Kidney (tissue), 14 donors: ENCODE data around the gene CAPS. TPM values are rescaled to one million over a fixed set of nuclear protein-coding genes. Genes with fewer than 3 reads are reported as not detected.

Experiments used
- DNase-seq, 5 donors: peaks; one replicate each; pipeline ENCODE4 v3.0.0-alpha.2; 2013 to 2020
- FAIRE-seq: peaks from 2 replicates; lab custom pipeline; 2012; peaks lifted over from hg19 to GRCh38; lab: Jason Lieb, UNC
- H3K27ac ChIP-seq, 2 donors: one replicate each; pipeline ENCODE4 v1.7.0; 2013; ENCODE audit warnings: low read depth in 2 of 2, low read length in 2 of 2, inconsistent platforms in 1 of 2
- H3K27me3 ChIP-seq: one replicate; pipeline ENCODE4 v1.7.1; 2013; ENCODE audit warnings: low read length, inconsistent platforms; ENCODE audit not compliant: control insufficient read depth, insufficient read depth
- H3K36me3 ChIP-seq, 3 donors: one replicate each; pipeline versions ENCODE4 v1.7.0 to v1.7.1; 2013; ENCODE audit warnings: low read length in 3 of 3, control low read depth in 1 of 3, inconsistent platforms in 1 of 3; ENCODE audit not compliant: insufficient read depth in 3 of 3, control insufficient read depth in 2 of 3
- H3K4me1 ChIP-seq, 3 donors: one replicate each; pipeline versions ENCODE4 v1.7.0 to v1.7.1; 2013; ENCODE audit warnings: low read length in 3 of 3, inconsistent platforms in 1 of 3, low read depth in 1 of 3; ENCODE audit not compliant: control insufficient read depth in 2 of 3, insufficient read depth in 2 of 3
- H3K4me3 ChIP-seq, 3 donors: one replicate each; pipeline versions ENCODE4 v1.7.0 to v1.8.1; 2013; ENCODE audit warnings: low read length in 3 of 3, control low read depth in 1 of 3, inconsistent platforms in 1 of 3
- H3K9ac ChIP-seq, 3 donors: one replicate each; pipeline versions ENCODE4 v1.7.0 to v1.7.1; 2013; ENCODE audit warnings: low read length in 3 of 3, control low read depth in 1 of 3, inconsistent platforms in 1 of 3
- H3K9me3 ChIP-seq, 3 donors: one replicate each; pipeline versions ENCODE4 v1.7.0 to v1.7.1; 2013; ENCODE audit warnings: low read length in 3 of 3, control low read depth in 1 of 3, inconsistent platforms in 1 of 3; ENCODE audit not compliant: control insufficient read depth in 2 of 3, insufficient read depth in 1 of 3
- intact Hi-C: fragments of 100-400 bp; cut with DNase I; formaldehyde crosslinking; loops from one replicate; pipeline ENCODE4 v1.11.1; 2022
- polyA plus RNA-seq: library from polyadenylated mRNA; stranded (reverse); fragments of 350-450 nt; fragmentation: Illumina TruSeq; extraction: RNeasy Lipid Tissue Mini Kit (QIAGEN cat#74804); gene quantifications from one replicate; pipeline ENCODE4 v1.2.3, GENCODE V29; 2014; ENCODE audit warnings: low read depth, low replicate concordance; ENCODE audit not compliant: insufficient read depth
- total RNA-seq: library from RNA; stranded (reverse); fragmentation: NEBNext Ultra II Directional; extraction: Animal tissue kit (Norgen Biotek cat#: 25700); gene quantifications from one replicate; pipeline ENCODE4 v1.2.1, GENCODE V29; 2021
- TF ChIP-seq, protein P1 (sequence below): IDR thresholded peaks from 3 replicates; pipeline ENCODE4 v1.5.1; 2012; ENCODE audit warnings: mild to moderate bottlenecking, moderate library complexity, borderline replicate concordance; ENCODE audit not compliant: insufficient read depth; ENCODE audit errors: extremely low read depth
- donor health status: control.
- donor health status: control.
- donor health status: control.
- donor health status: control.
- donor health status: control.
- donor health status: DM: yes; HTN: yes; CAD: no.
- donor health status: Normal renal cell carcinoma (clear cell type).

CAPS gene
- total and polyA plus RNA-seq, 2 donors from 2014 or later, result 53.0 to 82.1 TPM

DNA sequence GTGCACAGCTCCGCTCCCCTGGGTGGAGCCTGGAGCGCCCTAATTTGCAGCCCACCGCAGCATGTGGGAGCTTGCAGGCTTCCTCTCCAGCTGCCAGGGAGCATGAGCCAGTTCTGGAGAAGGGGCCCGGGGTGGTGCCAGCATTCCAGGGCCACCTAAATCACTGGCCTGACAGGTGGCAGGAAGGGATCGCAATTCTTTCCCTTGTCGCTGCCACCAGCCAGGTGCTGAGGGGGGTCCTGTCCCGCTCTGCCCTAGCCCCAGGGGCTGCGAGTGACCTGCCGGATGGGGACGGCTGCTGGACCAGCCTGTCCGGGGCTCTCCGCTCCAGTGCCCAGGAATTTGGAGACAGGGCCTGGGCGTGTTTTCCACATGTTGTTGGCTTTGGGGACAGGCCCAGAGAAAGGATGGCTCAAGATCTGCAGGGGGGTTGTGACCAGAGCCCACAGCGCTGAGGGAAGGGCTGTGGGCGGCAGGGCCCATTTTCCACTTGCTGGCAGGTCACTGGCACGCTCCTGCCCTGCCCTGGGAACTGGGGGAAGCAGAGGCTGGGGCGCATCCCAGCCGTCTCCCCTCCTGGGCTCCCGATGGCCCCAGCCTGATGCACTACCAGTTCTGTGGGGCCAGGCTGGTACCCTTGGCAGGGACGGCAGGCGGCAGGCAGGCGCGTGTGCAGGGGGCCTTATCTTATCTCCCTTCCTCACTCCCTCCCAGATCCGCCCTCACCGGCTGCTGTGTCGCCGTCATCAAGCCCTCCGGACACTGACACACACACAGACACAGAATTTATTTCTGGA lies 19.9 kb upstream of the CAPS start:
- peaks cover 0 to 13% (median 9%) of the 10 kb centered on the region in 3 donors for H3K4me1 ChIP-seq
- H3K27me3 ChIP-seq, result no peaks in the 10 kb centered on the region
- intact Hi-C loops, result loop anchor here (10.0 kb wide), 1 partner anchor 89 kb away; the partner anchor contains the start of gene NRTN
- no peak overlapping the region for H3K27ac ChIP-seq
- H3K9me3 ChIP-seq, result no peaks in the 10 kb centered on the region
- TF ChIP-seq, protein P1, sequence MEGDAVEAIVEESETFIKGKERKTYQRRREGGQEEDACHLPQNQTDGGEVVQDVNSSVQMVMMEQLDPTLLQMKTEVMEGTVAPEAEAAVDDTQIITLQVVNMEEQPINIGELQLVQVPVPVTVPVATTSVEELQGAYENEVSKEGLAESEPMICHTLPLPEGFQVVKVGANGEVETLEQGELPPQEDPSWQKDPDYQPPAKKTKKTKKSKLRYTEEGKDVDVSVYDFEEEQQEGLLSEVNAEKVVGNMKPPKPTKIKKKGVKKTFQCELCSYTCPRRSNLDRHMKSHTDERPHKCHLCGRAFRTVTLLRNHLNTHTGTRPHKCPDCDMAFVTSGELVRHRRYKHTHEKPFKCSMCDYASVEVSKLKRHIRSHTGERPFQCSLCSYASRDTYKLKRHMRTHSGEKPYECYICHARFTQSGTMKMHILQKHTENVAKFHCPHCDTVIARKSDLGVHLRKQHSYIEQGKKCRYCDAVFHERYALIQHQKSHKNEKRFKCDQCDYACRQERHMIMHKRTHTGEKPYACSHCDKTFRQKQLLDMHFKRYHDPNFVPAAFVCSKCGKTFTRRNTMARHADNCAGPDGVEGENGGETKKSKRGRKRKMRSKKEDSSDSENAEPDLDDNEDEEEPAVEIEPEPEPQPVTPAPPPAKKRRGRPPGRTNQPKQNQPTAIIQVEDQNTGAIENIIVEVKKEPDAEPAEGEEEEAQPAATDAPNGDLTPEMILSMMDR, result no peak
- H3K9ac ChIP-seq, result no peak overlapping the region
- H3K36me3 ChIP-seq, result peaks cover 0 to 4% (median 0%) of the 10 kb centered on the region in 3 donors
- peak in 4 of 5 donors; percentile 45 to 77 (median 71) for DNase-seq
- H3K4me3 ChIP-seq, result no peak overlapping the region
- FAIRE-seq, result no peak

DNA sequence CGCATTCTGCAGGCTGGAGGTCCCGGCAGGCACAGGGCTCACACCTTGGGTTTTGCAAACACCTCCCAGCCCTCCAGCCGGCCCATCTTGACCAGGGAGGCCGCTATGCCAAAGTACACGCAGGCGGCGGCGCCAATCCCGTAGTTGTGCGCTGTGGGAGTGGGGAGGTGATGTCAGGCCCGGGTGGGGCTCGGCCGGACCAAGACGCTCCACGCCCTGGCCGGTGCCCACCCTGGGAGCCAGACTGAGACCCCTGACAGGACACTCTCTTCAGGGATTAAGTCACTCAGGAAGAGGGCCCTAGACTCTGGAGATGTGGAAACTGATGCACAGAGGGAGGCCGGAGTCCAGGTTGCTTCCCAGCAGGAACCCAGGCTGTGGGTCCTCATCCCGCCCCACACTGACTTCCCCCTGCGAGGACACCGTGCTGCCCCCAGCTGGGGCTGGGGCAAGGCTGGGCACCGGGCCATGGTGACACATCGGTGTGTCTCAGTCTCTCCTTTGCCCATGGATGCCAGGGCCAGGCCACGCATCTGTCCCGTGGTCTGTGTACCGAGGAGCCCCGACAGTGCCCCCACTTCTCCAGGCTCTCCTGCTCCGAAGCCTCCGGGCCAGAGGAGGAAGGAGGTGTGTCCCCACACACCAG lies 19.2 kb upstream of the CAPS start:
- FAIRE-seq (no peak), DNase-seq (no peak)
- Histone ChIP-seq H3K4me3 (no peak overlapping the region), H3K27ac (no peak overlapping the region), H3K9ac (no peak overlapping the region), H3K4me1 (peaks cover 0 to 13% (median 9%) of the 10 kb centered on the region in 3 donors), H3K9me3 (no peaks in the 10 kb centered on the region), H3K27me3 (no peaks in the 10 kb centered on the region), H3K36me3 (peaks cover 0 to 4% (median 0%) of the 10 kb centered on the region in 3 donors)
- TF ChIP-seq, protein P1, result no peak
- intact Hi-C loops, result loop anchor here (10.0 kb wide), 1 partner anchor 90 kb away; the partner anchor contains the start of gene NRTN

DNA sequence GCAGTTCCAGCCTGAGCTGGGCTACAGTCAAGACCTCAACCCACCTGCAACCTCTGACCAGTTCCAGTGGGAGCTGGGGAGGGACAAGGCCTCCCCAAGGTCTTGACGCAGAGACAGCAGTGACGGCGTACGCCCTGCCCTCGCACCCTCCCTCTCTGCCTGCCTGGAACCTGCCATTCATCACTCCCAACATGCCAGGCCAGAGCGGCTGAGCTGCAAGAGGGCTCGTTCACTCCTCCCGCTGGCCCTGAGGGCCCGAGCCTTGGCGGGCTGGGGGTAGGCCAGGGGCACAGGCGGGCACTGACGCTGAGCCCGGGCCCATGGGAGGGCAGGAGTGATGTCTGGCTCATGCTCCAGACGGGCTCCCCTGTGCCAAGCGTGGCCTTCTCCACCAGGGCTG lies 18.6 kb upstream of the CAPS start:
- H3K27ac ChIP-seq, result no peak overlapping the region
- H3K4me1 ChIP-seq, result peaks cover 0 to 13% (median 9%) of the 10 kb centered on the region in 3 donors
- H3K9me3 ChIP-seq, result no peaks in the 10 kb centered on the region
- no peak overlapping the region for H3K9ac ChIP-seq
- FAIRE-seq, result no peak
- no peaks in the 10 kb centered on the region for H3K27me3 ChIP-seq
- TF ChIP-seq, protein P1, result no peak
- intact Hi-C loops, result loop anchor here (10.0 kb wide), 1 partner anchor 91 kb away; the partner anchor contains the start of gene NRTN
- H3K4me3 ChIP-seq, result no peak overlapping the region
- H3K36me3 ChIP-seq, result peaks cover 0 to 4% (median 0%) of the 10 kb centered on the region in 3 donors
- no peak for DNase-seq
